ENCODE data around the gene TMEM240. TPM values are rescaled to one million over a fixed set of nuclear protein-coding genes. Genes with fewer than 3 reads are reported as not detected.

TMEM240 gene
- total RNA-seq (2014; rRNA removed) (0.87 and 2.0 TPM in 2 replicates), Bru-seq, nascent RNA (percentile 36 among the genes with signal in this experiment), BruChase-seq, experiment 1, labeled RNA remaining after a 6-hour chase (percentile 64 among the genes with signal in this experiment), BruChase-seq, experiment 2, labeled RNA remaining after a 2-hour chase (percentile 62 among the genes with signal in this experiment)
- long read RNA-seq, partial matches to known transcripts, result 0 of 2 reads
- long read RNA-seq, other reads (novel, unspliced or antisense), result 2 of 2 reads

- Histone ChIP-seq H3K9ac (ENCODE audit: low read length) (no peak within 1 kb of the TSS), H3K4me2 (ENCODE audit: low read length) (no peak within 1 kb of the TSS), H3K79me2 (ENCODE audit: low read length) (no peaks in the 10 kb centered on the region), H3K4me1 (ENCODE audit: insufficient read depth, low read length) (no peaks in the 10 kb centered on the region), H3K9me3 (ENCODE audit: low read length) (no peaks in the 10 kb centered on the region), H3K4me3 (ENCODE audit: low read length) (no peak within 1 kb of the TSS), H3K27me3 (ENCODE audit: low read length) (no peaks in the 10 kb centered on the region), H3K9me2 (replicated peaks; ENCODE audit: low read length) (no peaks in the 10 kb centered on the region), H3K36me3 (ENCODE audit: low read depth, low read length) (peaks cover 25% of the 10 kb centered on the region; the same call in 1 of the 2 replicates), H4K20me1 (ENCODE audit: low read length) (no peaks in the 10 kb centered on the region), H3K27ac (ENCODE audit: low read length) (no peak within 1 kb of the TSS), H3F3A (ENCODE audit: low read length, unreplicated experiment) (no peaks in the 10 kb centered on the region), H2AFZ (ENCODE audit: low read length) (no peak within 1 kb of the TSS)
- intact Hi-C loops (cut with micrococcal nuclease), result no loop called here
- ATAC-seq (peak; percentile 39), DNase-seq (no peak)
- TF ChIP-seq CTCF (conservative IDR thresholded peaks at IDR 0.05; ENCODE audit: low read depth, low read length), result no peak
- TF ChIP-seq EZH2 (IDR thresholded peaks at IDR 0.05; ENCODE audit: low read length, unreplicated experiment), result no peak
- TF ChIP-seq EZH2phosphoT487 (IDR thresholded peaks at IDR 0.05; ENCODE audit: borderline replicate concordance, low read length), result no peak
- BruUV-seq (replicated peaks), result no TSS peak
- ChIA-PET POLR2A (ENCODE audit: unreplicated experiment) (no interaction called here), CTCF (no interaction called here)
Measured at GRCh38 chr1:1540090-1540817, at the start of gene TMEM240. Gene TMEM240 (minus strand): TSS chr1:1540624. CDS start chr1:1540346, 278 bp downstream.

- Histone ChIP-seq H3K9ac (ENCODE audit: low read length) (no peak overlapping the region), H2AFZ (ENCODE audit: low read length) (no peak overlapping the region), H3K9me3 (ENCODE audit: low read length) (no peaks in the 10 kb centered on the region), H3K4me3 (ENCODE audit: low read length) (no peak overlapping the region), H3F3A (ENCODE audit: low read length, unreplicated experiment) (no peaks in the 10 kb centered on the region), H3K9me2 (replicated peaks; ENCODE audit: low read length) (no peaks in the 10 kb centered on the region), H3K4me1 (ENCODE audit: insufficient read depth, low read length) (peaks cover 5% of the 10 kb centered on the region; the same call in 1 of the 2 replicates), H3K27me3 (ENCODE audit: low read length) (peaks cover 4% of the 10 kb centered on the region; the same call in 1 of the 2 replicates), H3K27ac (ENCODE audit: low read length) (no peak overlapping the region), H3K36me3 (ENCODE audit: low read depth, low read length) (no peaks in the 10 kb centered on the region), H3K79me2 (ENCODE audit: low read length) (no peaks in the 10 kb centered on the region), H4K20me1 (ENCODE audit: low read length) (no peaks in the 10 kb centered on the region), H3K4me2 (ENCODE audit: low read length) (no peak overlapping the region)
- intact Hi-C loops (cut with micrococcal nuclease), result no loop called here
- TF ChIP-seq CTCF (conservative IDR thresholded peaks at IDR 0.05; ENCODE audit: low read depth, low read length), result no peak
- TF ChIP-seq EZH2 (IDR thresholded peaks at IDR 0.05; ENCODE audit: low read length, unreplicated experiment), result no peak
- no peak for TF ChIP-seq EZH2phosphoT487 (IDR thresholded peaks at IDR 0.05; ENCODE audit: borderline replicate concordance, low read length)
- CTCF ChIA-PET, result no interaction called here
- ATAC-seq (no peak), DNase-seq (no peak)
- POLR2A ChIA-PET (ENCODE audit: unreplicated experiment), result no interaction called here
- no TSS peak for BruUV-seq (replicated peaks)
Measured at GRCh38 chr1:1583347-1584010, 43.1 kb upstream of the TMEM240 start.

Data from PC-3 (cell line).